GM18951 (cell line): ENCODE results near the gene SPATA2.

ENCODE experiments used
- POLR2A ChIP-seq: IDR thresholded peaks from 4 replicates; pipeline ENCODE4 v1.6.1; 2011; ENCODE audit warnings: mild to moderate bottlenecking; ENCODE audit not compliant: insufficient read length, insufficient read depth; ENCODE audit errors: extremely low read depth
- in situ Hi-C: fragments of 300-500 bp; cut with MboI; formaldehyde crosslinking; loops from one replicate; pipeline ENCODE4 v1.12.0; 2022; ENCODE audit warnings: low sequenced_read_pairs, mixed read lengths, inconsistent platforms; ENCODE audit not compliant: unreplicated experiment

Gene SPATA2

DNA sequence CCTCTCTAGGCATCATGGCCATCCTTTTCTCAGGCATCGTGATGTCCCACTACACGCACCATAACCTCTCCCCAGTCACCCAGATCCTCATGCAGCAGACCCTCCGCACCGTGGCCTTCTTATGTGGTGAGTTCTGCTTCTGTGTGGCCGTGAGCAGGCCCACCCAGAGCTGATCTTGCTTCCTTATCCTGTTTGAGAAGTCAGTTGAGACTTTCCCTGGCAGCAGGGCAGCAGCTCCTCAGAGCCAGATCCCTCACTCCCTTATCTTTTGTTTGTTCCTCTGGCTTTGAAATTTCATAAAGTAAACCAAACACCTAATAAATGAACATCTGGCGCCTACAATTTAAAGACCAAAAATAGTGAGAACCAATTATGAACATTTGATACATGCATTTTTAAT is 40.6 kb downstream of the SPATA2 start:
- TF ChIP-seq POLR2A, result no peak
- in situ Hi-C loops, result no loop called here

GRCh38 chr20:49872056-49872455 is 43.3 kb downstream of the SPATA2 start:
- no peak for TF ChIP-seq POLR2A
- in situ Hi-C loops, result no loop called here

- in situ Hi-C loops, result no loop called here
- TF ChIP-seq POLR2A, result no peak
These were observed 43.9 kb downstream of the SPATA2 start for GRCh38 chr20:49871391-49871948.

DNA sequence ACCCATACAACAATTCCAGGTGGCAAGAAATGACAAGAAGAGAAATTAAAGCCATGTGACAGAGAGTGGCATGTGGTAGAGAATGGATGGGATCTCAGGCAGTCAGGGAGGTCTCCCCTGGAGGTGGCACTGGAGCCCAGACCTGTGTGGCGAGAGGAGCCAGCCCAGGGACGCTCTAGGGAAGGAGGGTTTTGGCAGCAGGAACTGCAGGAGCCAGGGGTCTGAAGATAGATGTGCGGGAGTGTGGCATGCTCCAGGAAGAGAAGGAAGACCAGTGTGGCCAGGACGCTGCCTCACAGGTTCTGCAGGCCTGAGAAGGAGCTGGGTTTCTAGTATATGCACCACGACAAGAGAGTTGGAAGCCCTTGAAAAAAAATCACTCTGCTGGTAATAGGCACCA is 45.1 kb downstream of the SPATA2 start:
- in situ Hi-C loops, result no loop called here
- no peak for TF ChIP-seq POLR2A

- TF ChIP-seq POLR2A, result no peak
- in situ Hi-C loops, result loop anchor here (10.0 kb wide), 1 partner anchor 514 kb away; no protein-coding TSS in a partner anchor
These were observed 46.4 kb downstream of the SPATA2 start for GRCh38 chr20:49868964-49869363.

DNA sequence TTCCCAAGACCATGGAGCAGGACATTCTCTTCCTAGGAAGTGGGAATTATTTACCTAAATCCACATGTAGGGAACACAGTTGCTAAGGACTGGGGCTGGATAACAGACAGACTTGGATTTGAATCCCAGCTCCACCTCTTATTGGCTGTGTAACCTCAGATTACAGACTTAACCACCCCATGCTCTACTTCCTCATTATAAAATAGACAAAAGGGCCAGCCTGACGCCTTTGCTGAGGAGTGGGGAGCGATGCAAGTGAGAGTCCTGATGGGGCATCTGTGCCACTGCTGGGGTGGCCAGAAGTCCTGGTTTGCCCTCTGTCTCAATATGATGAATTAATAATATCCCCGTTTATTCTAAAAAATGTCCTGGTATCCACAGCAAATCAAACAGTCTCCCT is 46.8 kb downstream of the SPATA2 start:
- in situ Hi-C loops, result loop anchor here (10.0 kb wide), 1 partner anchor 514 kb away; no protein-coding TSS in a partner anchor
- TF ChIP-seq POLR2A, result no peak

DNA sequence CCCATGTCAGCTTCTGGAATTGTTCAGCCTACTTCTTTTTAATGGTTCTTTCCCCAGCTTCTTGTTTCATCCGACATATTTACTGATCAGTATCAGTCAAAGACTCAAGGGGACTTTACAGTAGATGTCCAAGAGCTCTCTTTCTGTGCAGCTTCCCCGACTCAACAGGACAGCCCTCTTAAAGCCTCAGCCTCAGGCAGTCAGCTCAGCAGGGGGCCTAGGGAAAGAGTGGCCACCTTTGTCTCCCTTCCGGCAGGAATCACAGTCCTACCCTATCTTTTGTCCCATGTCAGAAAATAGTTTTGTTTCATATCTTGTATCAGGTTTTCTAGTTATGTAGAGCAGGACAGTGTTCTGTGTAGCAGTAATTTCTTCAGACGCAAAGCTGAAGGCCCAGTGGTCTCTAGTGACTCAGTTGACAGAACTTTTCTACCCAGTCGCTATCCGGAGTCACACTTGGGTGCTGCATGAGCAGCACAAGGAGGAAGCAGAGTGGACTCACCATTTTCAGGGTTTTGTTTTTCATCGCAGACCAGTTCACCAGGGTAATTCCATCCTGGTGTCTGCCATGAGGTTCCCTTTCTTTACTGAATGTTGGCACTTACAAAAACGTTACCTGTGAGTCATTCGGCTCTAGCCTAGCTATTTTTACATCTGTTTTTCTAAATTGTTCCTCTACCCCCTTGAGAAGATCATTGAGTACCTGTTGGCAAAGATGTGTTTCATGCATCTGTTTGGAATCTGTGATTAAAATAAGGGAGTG is 47.7 kb downstream of the SPATA2 start:
- TF ChIP-seq POLR2A, result no peak
- in situ Hi-C loops, result loop anchor here (10.0 kb wide), 1 partner anchor 513 kb away; no protein-coding TSS in a partner anchor

- in situ Hi-C loops, result loop anchor here (10.0 kb wide), 1 partner anchor 511 kb away; no protein-coding TSS in a partner anchor
- TF ChIP-seq POLR2A, result no peak
These were observed 49.3 kb downstream of the SPATA2 start for GRCh38 chr20:49866051-49866450.

- in situ Hi-C loops, result loop anchor here (10.0 kb wide), 1 partner anchor 511 kb away; no protein-coding TSS in a partner anchor
These were observed 49.8 kb downstream of the SPATA2 start for GRCh38 chr20:49865559-49865958.

GRCh38 chr20:49863666-49864065 is 51.7 kb downstream of the SPATA2 start:
- in situ Hi-C loops, result loop anchor here (10.0 kb wide), 1 partner anchor 509 kb away; no protein-coding TSS in a partner anchor
- no peak for TF ChIP-seq POLR2A

More at GRCh38 chr20:49865559-49865958, 49.8 kb downstream of the SPATA2 start:
- TF ChIP-seq POLR2A, result no peak

DNA sequence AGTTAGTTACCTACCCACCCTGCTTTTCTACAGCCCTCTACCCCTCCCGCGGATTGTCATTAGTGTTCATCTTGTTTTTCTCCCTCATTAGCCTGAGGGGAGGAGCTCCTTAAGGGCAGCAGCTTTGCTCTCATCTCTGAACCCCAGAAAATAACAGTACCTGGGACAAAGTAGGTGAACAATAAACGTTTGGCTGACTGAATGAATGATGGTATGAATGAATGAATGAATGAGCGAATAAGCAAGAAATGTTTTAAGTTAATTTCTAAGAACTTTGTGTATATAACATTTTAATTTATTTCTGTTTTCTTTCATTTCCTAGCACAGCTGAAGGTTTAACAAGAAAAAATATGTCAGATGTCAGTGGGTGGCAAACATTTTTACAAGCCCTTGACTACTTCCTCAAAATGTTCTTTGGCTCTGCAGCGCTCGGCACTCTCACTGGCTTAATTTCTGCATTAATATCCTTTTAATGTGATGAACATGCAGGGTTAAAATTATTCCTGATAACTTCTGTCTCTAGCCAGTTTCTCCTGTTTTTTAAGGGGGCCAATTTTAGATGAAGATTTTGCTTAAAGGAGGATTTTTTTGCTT is 52.6 kb downstream of the SPATA2 start:
- in situ Hi-C loops, result loop anchor here (10.0 kb wide), 1 partner anchor 508 kb away; no protein-coding TSS in a partner anchor

GRCh38 chr20:49861232-49861631 is 54.1 kb downstream of the SPATA2 start:
- in situ Hi-C loops, result loop anchor here (10.0 kb wide), 1 partner anchor 506 kb away; no protein-coding TSS in a partner anchor

More for the DNA sequence above, 52.6 kb downstream of the SPATA2 start:
- no peak for TF ChIP-seq POLR2A

GRCh38 chr20:49859807-49860206 is 55.5 kb downstream of the SPATA2 start:
- in situ Hi-C loops, result loop anchor here (10.0 kb wide), 1 partner anchor 505 kb away; no protein-coding TSS in a partner anchor
- TF ChIP-seq POLR2A, result no peak
